Endodermal cell (in vitro differentiated cells): ENCODE measurements around the gene LSP1. TPM values are rescaled to one million over a fixed set of nuclear protein-coding genes. Genes with fewer than 3 reads are reported as not detected.

ENCODE experiments used
- DNase-seq: peaks from one replicate; pipeline ENCODE4 v3.0.0-alpha.2; 2017
- H3K27ac ChIP-seq: 2 replicates; pipeline ENCODE4 v1.5.1; 2013; ENCODE audit warnings: mild to moderate bottlenecking, low read depth, low read length, moderate library complexity
- H3K27me3 ChIP-seq: 2 replicates; pipeline ENCODE4 v1.6.1; 2013; ENCODE audit warnings: mild to moderate bottlenecking, low read length, moderate library complexity; ENCODE audit not compliant: insufficient read depth, control insufficient read depth, poor library complexity, severe bottlenecking
- H3K36me3 ChIP-seq: 2 replicates; pipeline ENCODE4 v1.7.0; 2013; ENCODE audit warnings: mild to moderate bottlenecking, low read length, moderate library complexity; ENCODE audit not compliant: control insufficient read depth, insufficient read depth
- H3K4me1 ChIP-seq: one replicate; pipeline ENCODE4 v1.7.0; 2013; ENCODE audit warnings: low read length; ENCODE audit not compliant: control insufficient read depth, insufficient read depth
- H3K4me3 ChIP-seq: 2 replicates; pipeline ENCODE4 v1.5.1; 2013; ENCODE audit warnings: mild to moderate bottlenecking, low read length, moderate library complexity
- H3K9ac ChIP-seq: 2 replicates; pipeline ENCODE4 v1.6.1; 2013; ENCODE audit warnings: mild to moderate bottlenecking, low read length, moderate library complexity; ENCODE audit not compliant: poor library complexity, severe bottlenecking; ENCODE audit errors: extremely low read depth
- H3K9me3 ChIP-seq: 2 replicates; pipeline ENCODE4 v1.6.1; 2013; ENCODE audit warnings: mild to moderate bottlenecking, low read length, moderate library complexity; ENCODE audit not compliant: control insufficient read depth
- H3K27ac Mint-ChIP-seq: 2 replicates; pipeline ENCODE4 v1.8.0; 2020; ENCODE audit warnings: mixed read lengths
- H3K27me3 Mint-ChIP-seq: 2 replicates; pipeline ENCODE4 v1.8.0; 2021; ENCODE audit warnings: mild to moderate bottlenecking, mixed read lengths; ENCODE audit not compliant: insufficient read depth
- H3K36me3 Mint-ChIP-seq: 2 replicates; pipeline ENCODE4 v1.8.0; 2020; ENCODE audit warnings: low read depth, mixed read lengths
- H3K4me1 Mint-ChIP-seq: 2 replicates; pipeline ENCODE4 v1.8.0; 2020; ENCODE audit warnings: mixed read lengths
- H3K4me3 Mint-ChIP-seq: 2 replicates; pipeline ENCODE4 v1.8.0; 2020; ENCODE audit warnings: mild to moderate bottlenecking, moderate library complexity, mixed read lengths
- H3K9me3 Mint-ChIP-seq: 2 replicates; pipeline ENCODE4 v1.8.0; 2020; ENCODE audit warnings: mild to moderate bottlenecking, mixed read lengths
- CTCF ChIP-seq: fragments of 200-600 bp; sonication (generic); conservative IDR thresholded peaks from 2 replicates; pipeline ENCODE4 v1.5.0; 2021; ENCODE audit warnings: antibody characterized with exemption, mild to moderate bottlenecking
- WGBS, 2 experiments: methylation state at CpG; one replicate each; pipeline versions ENCODE4 v1.1.5 to v1.1.7; 2013; ENCODE audit warnings: missing lambda C conversion rate in 2 of 2, mixed read lengths in 1 of 2; ENCODE audit not compliant: insufficient coverage in 1 of 2, insufficient read length in 1 of 2; 5-methylcytosine and 5-hydroxymethylcytosine counted together
- total RNA-seq, 2 donors: library from RNA; stranded (reverse); fragmentation: NEBNext Ultra II Directional in 1 of 2; extraction: Animal tissue kit (Norgen Biotek cat#: 25700) in 1 of 2; gene quantifications; 2 replicates in 1 of 2; 3 replicates in 1 of 2; pipeline ENCODE4 v1.2.1, GENCODE V29; 2021

The LSP1 gene
- total RNA-seq, 2 donors from 2014 or later: not detected

DNA sequence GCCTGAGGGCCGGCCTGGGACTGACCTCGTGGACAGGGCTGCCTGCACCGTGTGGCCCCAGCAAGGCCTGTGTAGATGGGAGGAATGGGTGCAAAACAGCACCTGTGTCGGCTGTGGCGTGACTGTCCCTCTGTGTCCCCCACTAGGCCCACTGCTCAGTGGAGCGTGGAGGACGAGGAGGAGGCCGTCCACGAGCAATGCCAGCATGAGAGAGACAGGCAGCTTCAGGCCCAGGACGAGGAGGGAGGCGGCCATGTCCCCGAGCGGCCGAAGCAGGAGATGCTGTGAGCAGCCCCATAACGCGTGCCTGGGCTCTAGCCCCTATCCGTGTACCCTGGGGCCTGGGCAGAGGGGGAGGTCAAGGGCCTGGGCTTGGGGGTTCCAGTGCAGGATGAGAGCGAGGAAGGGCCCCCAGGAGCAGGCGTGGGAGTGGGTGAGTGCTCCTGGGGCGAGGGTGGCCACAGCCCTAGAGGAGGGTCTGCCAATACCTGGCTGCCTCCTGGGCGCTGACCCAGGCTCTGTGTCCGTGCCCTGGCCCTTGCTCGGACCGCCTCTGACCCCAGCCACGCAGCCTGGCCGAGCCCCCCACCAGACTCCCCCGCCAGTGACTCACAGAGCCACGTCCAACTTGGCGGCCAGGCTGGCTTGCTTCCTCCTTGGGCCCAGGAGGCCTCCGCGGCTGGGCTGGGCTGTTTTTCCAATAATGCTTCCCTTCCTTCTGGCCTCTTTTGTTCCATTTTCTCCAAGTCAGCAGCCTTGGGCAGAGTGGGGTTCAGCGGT lies 27.2 kb downstream of the LSP1 start:
- Mint-ChIP-seq H3K27ac (no peak overlapping the region), H3K9me3 (no peaks in the 10 kb centered on the region), H3K4me3 (no peak overlapping the region), H3K4me1 (no peaks in the 10 kb centered on the region), H3K36me3 (no peaks in the 10 kb centered on the region), H3K27me3 (no peaks in the 10 kb centered on the region)
- no peaks in the 10 kb centered on the region for H3K36me3 ChIP-seq
- no peaks in the 10 kb centered on the region for H3K9me3 ChIP-seq
- DNase-seq: no peak
- H3K27me3 ChIP-seq: peaks cover 2% of the 10 kb centered on the region
- no peak overlapping the region for H3K27ac ChIP-seq
- 88 to 96% methylated on average over 4 to 32 of the region's 32 CpGs for WGBS, 2 experiments
- no peak overlapping the region for H3K9ac ChIP-seq
- no peak for TF ChIP-seq CTCF
- no peak overlapping the region for H3K4me3 ChIP-seq
- H3K4me1 ChIP-seq: no peaks in the 10 kb centered on the region

DNA sequence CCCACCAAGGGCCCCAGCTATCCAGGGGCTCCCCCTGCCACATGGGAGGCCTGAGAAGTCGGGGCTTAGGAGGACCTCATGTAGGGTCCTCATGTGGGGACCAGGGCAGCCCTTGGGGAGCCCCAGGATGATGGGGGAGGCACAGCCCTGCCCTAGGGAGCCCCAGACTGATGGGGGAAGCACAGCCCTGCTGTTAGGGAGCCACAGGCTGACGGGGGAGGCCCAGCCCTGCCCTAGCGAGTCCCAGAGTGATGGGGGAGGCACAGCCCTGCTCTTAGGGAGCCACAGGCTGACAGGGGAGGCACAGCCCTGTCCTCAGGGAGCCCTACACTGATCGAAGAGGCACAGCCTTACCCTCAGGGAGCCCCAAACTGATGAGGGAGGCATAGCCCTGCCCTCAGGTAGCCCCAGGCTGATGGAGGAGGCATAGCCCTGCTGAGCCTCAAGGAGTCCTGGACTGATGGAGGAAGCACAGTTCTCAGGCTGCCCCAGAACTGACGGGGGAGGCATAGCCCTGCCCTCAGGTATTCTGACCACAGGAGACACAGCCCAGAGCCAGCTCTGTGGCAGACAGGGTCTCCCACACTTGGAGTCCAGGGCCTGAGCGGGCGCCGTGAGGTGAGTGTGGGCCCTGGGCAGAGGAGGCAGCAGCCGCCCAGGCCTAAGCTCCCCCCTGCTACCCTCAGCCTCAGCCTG lies 28.0 kb downstream of the LSP1 start:
- TF ChIP-seq CTCF: no peak
- DNase-seq: no peak
- no peak overlapping the region for H3K27ac ChIP-seq

GRCh38 chr11:1881442-1882264 lies 28.8 kb downstream of the LSP1 start:
- WGBS, 2 experiments: 88 to 91% methylated on average over 17 to 43 of the region's 43 CpGs

More for the DNA sequence above, 28.0 kb downstream of the LSP1 start:
- no peak overlapping the region for H3K27ac Mint-ChIP-seq
- 63 to 83% methylated on average over 4 to 9 of the region's 9 CpGs for WGBS, 2 experiments
- H3K4me1 Mint-ChIP-seq: no peaks in the 10 kb centered on the region
- H3K9me3 ChIP-seq: no peaks in the 10 kb centered on the region
- no peaks in the 10 kb centered on the region for H3K27me3 Mint-ChIP-seq
- H3K4me1 ChIP-seq: no peaks in the 10 kb centered on the region
- H3K9me3 Mint-ChIP-seq: no peaks in the 10 kb centered on the region
- H3K4me3 Mint-ChIP-seq: no peak overlapping the region
- H3K9ac ChIP-seq: no peak overlapping the region
- no peak overlapping the region for H3K4me3 ChIP-seq
- no peaks in the 10 kb centered on the region for H3K36me3 Mint-ChIP-seq
- no peaks in the 10 kb centered on the region for H3K36me3 ChIP-seq
- peaks cover 10% of the 10 kb centered on the region for H3K27me3 ChIP-seq

More at GRCh38 chr11:1881442-1882264, 28.8 kb downstream of the LSP1 start:
- H3K27ac ChIP-seq: no peak overlapping the region
- H3K36me3 ChIP-seq: no peaks in the 10 kb centered on the region
- DNase-seq: no peak
- no peaks in the 10 kb centered on the region for H3K9me3 Mint-ChIP-seq
- H3K9me3 ChIP-seq: no peaks in the 10 kb centered on the region
- H3K4me3 ChIP-seq: no peak overlapping the region
- no peak overlapping the region for H3K4me3 Mint-ChIP-seq
- H3K27me3 Mint-ChIP-seq: no peaks in the 10 kb centered on the region
- H3K4me1 ChIP-seq: no peaks in the 10 kb centered on the region
- TF ChIP-seq CTCF: no peak
- H3K27me3 ChIP-seq: peaks cover 13% of the 10 kb centered on the region
- no peaks in the 10 kb centered on the region for H3K36me3 Mint-ChIP-seq
- no peak overlapping the region for H3K27ac Mint-ChIP-seq
- H3K9ac ChIP-seq: no peak overlapping the region
- no peaks in the 10 kb centered on the region for H3K4me1 Mint-ChIP-seq
